ENCODE measurements around the gene NT5M. TPM values are rescaled to one million over a fixed set of nuclear protein-coding genes. Genes with fewer than 3 reads are reported as not detected.

The NT5M gene
- total RNA-seq, 1 experiment from 2014 or later, result 10.2 TPM

DNA sequence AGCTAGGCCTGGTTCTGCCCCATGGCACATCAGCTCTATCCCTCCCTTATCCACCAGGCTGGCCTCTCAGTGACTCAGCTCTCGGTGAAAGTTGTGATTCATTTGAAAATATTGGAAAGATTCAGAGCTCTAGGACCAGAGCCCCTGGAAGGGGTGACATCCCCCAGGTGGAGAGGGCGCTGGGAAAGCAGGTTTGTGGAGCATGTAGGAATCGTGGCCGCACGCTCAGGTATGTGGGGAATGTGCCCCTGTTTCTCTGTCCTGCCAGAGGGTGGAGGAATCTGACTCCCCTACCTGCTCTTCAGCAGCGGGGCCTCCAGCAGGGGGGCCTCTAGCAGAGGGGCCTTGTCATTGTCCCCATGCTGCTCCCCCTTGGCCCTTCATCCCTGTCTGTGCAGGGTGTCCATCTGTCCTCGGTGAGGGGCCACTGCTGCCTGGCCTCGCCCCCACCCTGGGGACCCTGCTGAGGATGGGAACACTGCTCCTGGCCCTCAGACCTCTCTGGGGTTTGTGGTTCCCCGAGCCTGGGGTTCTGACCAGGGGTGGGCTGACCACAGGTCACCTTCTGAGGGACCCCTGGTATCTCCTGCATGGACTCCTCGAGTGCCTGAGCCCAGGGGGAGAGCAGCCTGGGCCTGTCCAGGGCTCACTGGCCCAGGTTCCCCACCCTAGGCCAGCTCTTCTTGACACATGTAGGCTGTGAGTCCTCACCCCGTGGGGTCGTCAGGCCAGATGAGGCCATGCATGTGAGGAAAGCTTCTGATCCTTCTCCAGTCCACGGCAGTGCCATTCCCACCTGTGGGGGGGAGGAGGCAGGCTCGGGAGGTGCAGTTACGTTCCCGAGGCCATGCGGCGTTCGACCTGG, 47.5 kb downstream of the NT5M start:
- RAD21 ChIA-PET (ENCODE audit: low non-redundant PET in 1 of 2, low total read pairs in 2 of 2, uncharacterized antibody in 2 of 2, unreplicated experiment in 2 of 2), result no interaction called here
- Histone ChIP-seq H3K4me3 (replicated peaks in 1 of 2; ENCODE audit: low read depth in 1 of 2, low read length in 2 of 2) (no peak overlapping the region), H3K79me2 (ENCODE audit: insufficient read depth, low read length) (no peaks in the 10 kb centered on the region), H3K4me2 (ENCODE audit: low read length) (0 out of 2 replicates have a peak overlapping the region, but pooled peaks have one; percentile 6), H3K9me2 (ENCODE audit: insufficient read depth) (no peaks in the 10 kb centered on the region), H3K27ac (ENCODE audit: low read depth, low read length) (no peak overlapping the region), H2AFZ (ENCODE audit: low read depth, low read length, poor library complexity, severe bottlenecking) (no peak overlapping the region), H3K9ac (ENCODE audit: low read length) (no peak overlapping the region), H3K4me1 (ENCODE audit: control insufficient read depth in 1 of 2, insufficient read depth in 2 of 2, low read length in 2 of 2) (peaks cover 0 to 20% of the 10 kb centered on the region in 2 experiments; a peak in 2 of 4 replicates), H3K27me3 (ENCODE audit: insufficient read depth, low read length) (no peaks in the 10 kb centered on the region), H3K9me3 (ENCODE audit: control insufficient read depth in 1 of 2, insufficient read depth in 1 of 2, low read depth in 1 of 2, low read length in 2 of 2) (no peaks in the 10 kb centered on the region), H4K20me1 (ENCODE audit: insufficient read depth) (no peaks in the 10 kb centered on the region), H3K36me3 (ENCODE audit: control insufficient read depth in 1 of 2, insufficient read depth in 2 of 2, low read length in 2 of 2) (no peaks in the 10 kb centered on the region)
- intact Hi-C loops (cut with micrococcal nuclease), result loop anchor here (10.0 kb wide), 2 partner anchors 514 to 684 kb away; partner anchors contain the start of genes ATPAF2 and GID4
- POLR2A ChIA-PET, result no interaction called here
- no TSS peak for BruUV-seq (replicated peaks)
- CTCF ChIA-PET, result interaction anchor here (1.0 kb wide), 1 partner anchor 263 kb away, joined by 3 read pairs; no protein-coding TSS in a partner anchor
- DNase-seq (ENCODE audit: low read depth, low spot score) (no peak), ATAC-seq (peak; percentile 46)
- TF ChIP-seq, protein P1, sequence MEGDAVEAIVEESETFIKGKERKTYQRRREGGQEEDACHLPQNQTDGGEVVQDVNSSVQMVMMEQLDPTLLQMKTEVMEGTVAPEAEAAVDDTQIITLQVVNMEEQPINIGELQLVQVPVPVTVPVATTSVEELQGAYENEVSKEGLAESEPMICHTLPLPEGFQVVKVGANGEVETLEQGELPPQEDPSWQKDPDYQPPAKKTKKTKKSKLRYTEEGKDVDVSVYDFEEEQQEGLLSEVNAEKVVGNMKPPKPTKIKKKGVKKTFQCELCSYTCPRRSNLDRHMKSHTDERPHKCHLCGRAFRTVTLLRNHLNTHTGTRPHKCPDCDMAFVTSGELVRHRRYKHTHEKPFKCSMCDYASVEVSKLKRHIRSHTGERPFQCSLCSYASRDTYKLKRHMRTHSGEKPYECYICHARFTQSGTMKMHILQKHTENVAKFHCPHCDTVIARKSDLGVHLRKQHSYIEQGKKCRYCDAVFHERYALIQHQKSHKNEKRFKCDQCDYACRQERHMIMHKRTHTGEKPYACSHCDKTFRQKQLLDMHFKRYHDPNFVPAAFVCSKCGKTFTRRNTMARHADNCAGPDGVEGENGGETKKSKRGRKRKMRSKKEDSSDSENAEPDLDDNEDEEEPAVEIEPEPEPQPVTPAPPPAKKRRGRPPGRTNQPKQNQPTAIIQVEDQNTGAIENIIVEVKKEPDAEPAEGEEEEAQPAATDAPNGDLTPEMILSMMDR (IDR thresholded peaks at IDR 0.05 in 2 of 3, conservative IDR thresholded peaks at IDR 0.05 in 1 of 3; ENCODE audit: borderline replicate concordance in 1 of 3, insufficient read depth in 1 of 3, low read depth in 2 of 3, low read length in 2 of 3), result peak in 1 of 3 experiments; percentile 15; a peak in 1 of 6 replicates
- no peak for TF ChIP-seq RAD21 (IDR thresholded peaks at IDR 0.05; ENCODE audit: low read depth)

DNA sequence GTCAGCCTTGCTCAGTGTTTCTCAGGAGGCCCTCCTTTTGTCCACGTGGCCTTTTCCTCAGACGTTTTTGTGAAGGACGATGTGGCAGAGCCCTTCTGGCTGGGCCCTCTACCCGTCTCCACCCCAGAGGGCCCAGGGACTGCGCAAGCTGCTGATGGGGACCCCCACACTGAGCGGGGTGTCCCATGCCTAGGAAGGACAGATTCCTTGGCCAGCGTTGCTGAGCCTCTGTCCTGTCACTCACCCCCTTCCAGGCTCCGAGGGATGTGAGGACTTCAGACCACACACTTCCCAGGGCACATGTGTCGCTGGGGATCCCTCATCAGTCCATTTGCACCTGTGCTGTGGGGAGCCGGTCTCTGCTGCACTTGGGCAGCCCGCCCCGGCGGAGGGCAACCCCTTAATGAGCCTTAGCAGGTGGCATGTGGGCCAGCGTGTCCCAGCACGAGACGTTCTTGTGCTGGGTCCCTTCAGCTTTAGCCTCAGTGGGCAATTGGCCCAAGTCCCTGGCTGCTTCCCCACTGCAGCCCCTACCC, 48.3 kb downstream of the NT5M start:
- no peak overlapping the region for H3K4me2 ChIP-seq (ENCODE audit: low read length)
- ChIA-PET RAD21 (ENCODE audit: low non-redundant PET in 1 of 2, low total read pairs in 2 of 2, uncharacterized antibody in 2 of 2, unreplicated experiment in 2 of 2) (no interaction called here), CTCF (no interaction called here), POLR2A (no interaction called here)
- ATAC-seq (no peak), DNase-seq (ENCODE audit: low read depth, low spot score) (no peak)
- H4K20me1 ChIP-seq (ENCODE audit: insufficient read depth), result no peaks in the 10 kb centered on the region
- H2AFZ ChIP-seq (ENCODE audit: low read depth, low read length, poor library complexity, severe bottlenecking), result no peak overlapping the region
- intact Hi-C loops (cut with micrococcal nuclease), result loop anchor here (10.0 kb wide), 2 partner anchors 513 to 683 kb away; partner anchors contain the start of genes ATPAF2 and GID4
- H3K27ac ChIP-seq (ENCODE audit: low read depth, low read length), result no peak overlapping the region
- no peaks in the 10 kb centered on the region for H3K79me2 ChIP-seq (ENCODE audit: insufficient read depth, low read length)
- no peak overlapping the region for H3K4me3 ChIP-seq (replicated peaks in 1 of 2; ENCODE audit: low read depth in 1 of 2, low read length in 2 of 2)
- H3K4me1 ChIP-seq (ENCODE audit: control insufficient read depth in 1 of 2, insufficient read depth in 2 of 2, low read length in 2 of 2), result peaks cover 0 to 20% of the 10 kb centered on the region in 2 experiments; a peak in 2 of 4 replicates
- no TSS peak for BruUV-seq (replicated peaks)
- H3K9me2 ChIP-seq (ENCODE audit: insufficient read depth), result no peaks in the 10 kb centered on the region
- no peaks in the 10 kb centered on the region for H3K9me3 ChIP-seq (ENCODE audit: control insufficient read depth in 1 of 2, insufficient read depth in 1 of 2, low read depth in 1 of 2, low read length in 2 of 2)
- no peak overlapping the region for H3K9ac ChIP-seq (ENCODE audit: low read length)
- no peaks in the 10 kb centered on the region for H3K36me3 ChIP-seq (ENCODE audit: control insufficient read depth in 1 of 2, insufficient read depth in 2 of 2, low read length in 2 of 2)
- H3K27me3 ChIP-seq (ENCODE audit: insufficient read depth, low read length), result no peaks in the 10 kb centered on the region
- TF ChIP-seq ZFX (IDR thresholded peaks at IDR 0.05) (no peak), TCF7L2 (IDR thresholded peaks at IDR 0.05; ENCODE audit: borderline replicate concordance, extremely low read depth, insufficient read depth, insufficient read length) (no peak), SP1 (IDR thresholded peaks at IDR 0.05; ENCODE audit: low read depth) (no peak), EZH2 (IDR thresholded peaks at IDR 0.05) (no peak), ELF1 (IDR thresholded peaks at IDR 0.05; ENCODE audit: borderline replicate concordance, low read depth) (no peak), SIN3A (IDR thresholded peaks at IDR 0.05; ENCODE audit: low read depth) (no peak), JUND (IDR thresholded peaks at IDR 0.05) (no peak), POLR2A (IDR thresholded peaks at IDR 0.05; ENCODE audit: borderline replicate concordance, extremely low read depth, insufficient read depth, insufficient read length) (no peak), ZNF274 (IDR thresholded peaks at IDR 0.05; ENCODE audit: low read depth, low read length) (no peak)
- TF ChIP-seq, protein P2, sequence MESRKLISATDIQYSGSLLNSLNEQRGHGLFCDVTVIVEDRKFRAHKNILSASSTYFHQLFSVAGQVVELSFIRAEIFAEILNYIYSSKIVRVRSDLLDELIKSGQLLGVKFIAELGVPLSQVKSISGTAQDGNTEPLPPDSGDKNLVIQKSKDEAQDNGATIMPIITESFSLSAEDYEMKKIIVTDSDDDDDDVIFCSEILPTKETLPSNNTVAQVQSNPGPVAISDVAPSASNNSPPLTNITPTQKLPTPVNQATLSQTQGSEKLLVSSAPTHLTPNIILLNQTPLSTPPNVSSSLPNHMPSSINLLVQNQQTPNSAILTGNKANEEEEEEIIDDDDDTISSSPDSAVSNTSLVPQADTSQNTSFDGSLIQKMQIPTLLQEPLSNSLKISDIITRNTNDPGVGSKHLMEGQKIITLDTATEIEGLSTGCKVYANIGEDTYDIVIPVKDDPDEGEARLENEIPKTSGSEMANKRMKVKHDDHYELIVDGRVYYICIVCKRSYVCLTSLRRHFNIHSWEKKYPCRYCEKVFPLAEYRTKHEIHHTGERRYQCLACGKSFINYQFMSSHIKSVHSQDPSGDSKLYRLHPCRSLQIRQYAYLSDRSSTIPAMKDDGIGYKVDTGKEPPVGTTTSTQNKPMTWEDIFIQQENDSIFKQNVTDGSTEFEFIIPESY (IDR thresholded peaks at IDR 0.05; ENCODE audit: extremely low read depth, insufficient replicate concordance, low read length), result no peak
- TF ChIP-seq, protein P3, sequence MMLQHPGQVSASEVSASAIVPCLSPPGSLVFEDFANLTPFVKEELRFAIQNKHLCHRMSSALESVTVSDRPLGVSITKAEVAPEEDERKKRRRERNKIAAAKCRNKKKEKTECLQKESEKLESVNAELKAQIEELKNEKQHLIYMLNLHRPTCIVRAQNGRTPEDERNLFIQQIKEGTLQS (IDR thresholded peaks at IDR 0.05), result no peak
